Endothelial cell of umbilical vein (primary cell): ENCODE measurements around the gene FTCDNL1. TPM values are rescaled to one million over a fixed set of nuclear protein-coding genes. Genes with fewer than 3 reads are reported as not detected.

Experiments used
- BruUV-seq: library from RNA; stranded (reverse); fragments of 400-500 nt; replicated peaks from 2 replicates; lab custom pipeline; 2021; lab: Mats Ljungman, UMichigan
- CTCF ChIA-PET: fragments of 300-600, 350-600 bp; sonication (Branson Sonifier 250); formaldehyde crosslinking; loops from one replicate; lab custom pipeline; 2021; ENCODE audit warnings: antibody characterized with exemption, inconsistent platforms; lab: Charles Lee
- POLR2A ChIA-PET: fragments of 300-600, 350-600 bp; sonication (Branson Sonifier 250); formaldehyde crosslinking; loops from one replicate; lab custom pipeline; 2021; ENCODE audit warnings: antibody characterized with exemption, inconsistent platforms; lab: Charles Lee
- DNase-seq: peaks from one replicate; pipeline ENCODE4 v3.0.0-alpha.2; 2011; ENCODE audit warnings: low read depth, low spot score
- FAIRE-seq: peaks from 2 replicates; lab custom pipeline; 2011; peaks lifted over from hg19 to GRCh38; lab: Jason Lieb, UNC
- H2AFZ ChIP-seq: 2 replicates; pipeline ENCODE4 v1.6.0; 2012; ENCODE audit warnings: low read depth, low read length, control low read depth, inconsistent platforms
- H3K27ac ChIP-seq: 2 replicates; pipeline ENCODE4 v1.5.1; 2011; ENCODE audit warnings: low read depth, mild to moderate bottlenecking, control low read depth, low read length, moderate library complexity; ENCODE audit not compliant: insufficient read depth
- H3K27me3 ChIP-seq, 2 experiments: 2 replicates each; pipeline versions ENCODE4 v1.6.0 to v1.6.1; 2011; ENCODE audit warnings: low read length in 2 of 2, mixed read lengths in 1 of 2; ENCODE audit not compliant: control insufficient read depth in 2 of 2, insufficient read depth in 2 of 2
- H3K36me3 ChIP-seq, 2 experiments: 2 replicates in 1 of 2; 3 replicates in 1 of 2; pipeline ENCODE4 v1.5.1; 2011; ENCODE audit warnings: low read length in 2 of 2, mild to moderate bottlenecking in 1 of 2, moderate library complexity in 1 of 2; ENCODE audit not compliant: control insufficient read depth in 2 of 2, insufficient read depth in 2 of 2; ENCODE audit errors: extremely low read depth in 1 of 2
- H3K4me1 ChIP-seq: 3 replicates; pipeline ENCODE4 v1.5.1; 2011; ENCODE audit warnings: mild to moderate bottlenecking, low read length; ENCODE audit not compliant: control insufficient read depth, insufficient read depth; ENCODE audit errors: extremely low read depth
- H3K4me2 ChIP-seq: 2 replicates; pipeline ENCODE4 v1.6.1; 2011; ENCODE audit warnings: low read length, control low read depth, mixed read lengths; ENCODE audit not compliant: insufficient read depth
- H3K4me3 ChIP-seq, 3 experiments: fragments of 200-600 bp in 1 of 3; sonication (generic), shearing (Covaris generic) in 1 of 3; replicated peaks in 1 of 3; 2 replicates each; pipeline ENCODE4 v1.5.1; 2011 to 2016; ENCODE audit warnings: control low read depth in 3 of 3, low read length in 3 of 3, mild to moderate bottlenecking in 2 of 3, inconsistent platforms in 1 of 3, low read depth in 1 of 3, moderate library complexity in 1 of 3; ENCODE audit not compliant: insufficient read depth in 1 of 3
- H3K79me2 ChIP-seq: 2 replicates; pipeline ENCODE4 v1.6.0; 2012; ENCODE audit warnings: low read length, inconsistent platforms; ENCODE audit not compliant: control insufficient read depth, insufficient read depth
- H3K9ac ChIP-seq: replicated peaks from 2 replicates; pipeline ENCODE3; 2011; ENCODE audit warnings: low read length, control low read depth; ENCODE audit not compliant: insufficient read depth; ENCODE audit errors: extremely low read depth
- H3K9me1 ChIP-seq: replicated peaks from 3 replicates; pipeline ENCODE4 v1.6.0; 2011; ENCODE audit warnings: mild to moderate bottlenecking, low read length; ENCODE audit not compliant: control insufficient read depth, insufficient read depth; ENCODE audit errors: extremely low read depth
- H3K9me3 ChIP-seq: replicated peaks from 2 replicates; pipeline ENCODE4 v1.5.1; 2012; ENCODE audit warnings: low read length, inconsistent platforms; ENCODE audit not compliant: control insufficient read depth, insufficient read depth
- H4K20me1 ChIP-seq: replicated peaks from 2 replicates; pipeline ENCODE3; 2011; ENCODE audit warnings: mild to moderate bottlenecking, low read length; ENCODE audit not compliant: control insufficient read depth, insufficient read depth; ENCODE audit errors: extremely low read depth
- EZH2 ChIP-seq: IDR thresholded peaks from 2 replicates; pipeline ENCODE4 v1.6.1; 2012; ENCODE audit warnings: borderline replicate concordance, low read depth, mild to moderate bottlenecking, moderate library complexity, low read length, inconsistent platforms; ENCODE audit not compliant: severe bottlenecking
- FOS ChIP-seq: IDR thresholded peaks from 2 replicates; pipeline ENCODE4 v1.6.1; 2011; ENCODE audit warnings: mild to moderate bottlenecking, low read length, moderate library complexity, borderline replicate concordance; ENCODE audit not compliant: insufficient read depth
- GATA2 ChIP-seq: IDR thresholded peaks from 2 replicates; pipeline ENCODE4 v1.7.0; 2011; ENCODE audit warnings: low read depth, mild to moderate bottlenecking, moderate library complexity, mixed read lengths, low read length; ENCODE audit not compliant: insufficient read length, insufficient read depth
- JUN ChIP-seq: IDR thresholded peaks from 2 replicates; pipeline ENCODE4 v1.6.1; 2011; ENCODE audit warnings: borderline replicate concordance, low read depth; ENCODE audit not compliant: insufficient read length, insufficient read depth
- MAX ChIP-seq: IDR thresholded peaks from 2 replicates; pipeline ENCODE4 v1.6.1; 2011; ENCODE audit not compliant: insufficient read depth, insufficient read length
- MYC ChIP-seq: IDR thresholded peaks from one replicate; pipeline ENCODE4 v1.6.1; 2011; ENCODE audit warnings: mild to moderate bottlenecking, low read depth, low read length
- POLR2A ChIP-seq: IDR thresholded peaks from 2 replicates; pipeline ENCODE4 v1.6.1; 2012; ENCODE audit warnings: low read depth, mild to moderate bottlenecking, control low read depth, low read length
- POLR2AphosphoS5 ChIP-seq: IDR thresholded peaks from 2 replicates; pipeline ENCODE4 v1.6.1; 2012; ENCODE audit warnings: low read depth, mild to moderate bottlenecking, control low read depth, low read length, moderate library complexity; ENCODE audit not compliant: insufficient read depth
- dilution Hi-C: fragments of 300-500 bp; cut with MboI; formaldehyde crosslinking; loops from one replicate; pipeline ENCODE4 v1.15.0; 2019; ENCODE audit warnings: low sequenced_read_pairs; ENCODE audit not compliant: extremely low pct_ligation_motif_present
- intact Hi-C: fragments of 100-400 bp; cut with micrococcal nuclease; formaldehyde crosslinking; loops from one replicate; pipeline ENCODE4 v1.10.0; 2022
- polyA plus RNA-seq, 4 experiments: library from polyadenylated mRNA; depleted of rRNA in 3 of 4; stranded (reverse) in 3 of 4; unstranded in 1 of 4; fragments of >200 nt; gene quantifications; 2 replicates each; pipeline versions ENCODE4 v1.2.1 to v1.2.3, GENCODE V29; 2011 to 2012; ENCODE audit warnings: missing spikeins in 1 of 4
- total RNA-seq: library from RNA; stranded (reverse); gene quantifications from 2 replicates; pipeline ENCODE4 v1.2.3, GENCODE V29; 2021
- TF ChIP-seq, protein P1 (sequence below), 2 donors: IDR thresholded peaks; 1 replicate in 1 of 2; 2 replicates in 1 of 2; pipeline ENCODE4 v1.5.1; 2011; ENCODE audit warnings: low read length in 2 of 2, mild to moderate bottlenecking in 2 of 2, moderate library complexity in 2 of 2, control low read depth in 1 of 2, inconsistent platforms in 1 of 2, low read depth in 1 of 2; ENCODE audit not compliant: insufficient read depth in 1 of 2; ENCODE audit errors: extremely low read depth in 1 of 2

The FTCDNL1 gene
- total and polyA plus RNA-seq, 2 donors (not counting 3 experiments of a cell fraction or from before 2014, with no cell fraction given): 0.19 to 0.27 TPM

- ChIA-PET CTCF (no interaction called here), POLR2A (no interaction called here)
- no peak overlapping the region for H3K4me2 ChIP-seq
- no peaks in the 10 kb centered on the region for H3K4me1 ChIP-seq
- DNase-seq: no peak
- FAIRE-seq: no peak
- no peak overlapping the region for H3K27ac ChIP-seq
- no peak overlapping the region for H3K9ac ChIP-seq
- intact Hi-C loops (loop anchor here (10.0 kb wide), 1 partner anchor 1555 kb away; no protein-coding TSS in a partner anchor), dilution Hi-C loops (no loop called here)
- H2AFZ ChIP-seq: no peak overlapping the region
- peaks cover 0 to 2% of the 10 kb centered on the region in 2 experiments for H3K27me3 ChIP-seq
- no peaks in the 10 kb centered on the region for H3K36me3 ChIP-seq
- H3K9me1 ChIP-seq: no peaks in the 10 kb centered on the region
- no peaks in the 10 kb centered on the region for H4K20me1 ChIP-seq
- no peaks in the 10 kb centered on the region for H3K79me2 ChIP-seq
- H3K9me3 ChIP-seq: no peaks in the 10 kb centered on the region
- no peak overlapping the region for H3K4me3 ChIP-seq
- no TSS peak for BruUV-seq
- TF ChIP-seq, protein P1, sequence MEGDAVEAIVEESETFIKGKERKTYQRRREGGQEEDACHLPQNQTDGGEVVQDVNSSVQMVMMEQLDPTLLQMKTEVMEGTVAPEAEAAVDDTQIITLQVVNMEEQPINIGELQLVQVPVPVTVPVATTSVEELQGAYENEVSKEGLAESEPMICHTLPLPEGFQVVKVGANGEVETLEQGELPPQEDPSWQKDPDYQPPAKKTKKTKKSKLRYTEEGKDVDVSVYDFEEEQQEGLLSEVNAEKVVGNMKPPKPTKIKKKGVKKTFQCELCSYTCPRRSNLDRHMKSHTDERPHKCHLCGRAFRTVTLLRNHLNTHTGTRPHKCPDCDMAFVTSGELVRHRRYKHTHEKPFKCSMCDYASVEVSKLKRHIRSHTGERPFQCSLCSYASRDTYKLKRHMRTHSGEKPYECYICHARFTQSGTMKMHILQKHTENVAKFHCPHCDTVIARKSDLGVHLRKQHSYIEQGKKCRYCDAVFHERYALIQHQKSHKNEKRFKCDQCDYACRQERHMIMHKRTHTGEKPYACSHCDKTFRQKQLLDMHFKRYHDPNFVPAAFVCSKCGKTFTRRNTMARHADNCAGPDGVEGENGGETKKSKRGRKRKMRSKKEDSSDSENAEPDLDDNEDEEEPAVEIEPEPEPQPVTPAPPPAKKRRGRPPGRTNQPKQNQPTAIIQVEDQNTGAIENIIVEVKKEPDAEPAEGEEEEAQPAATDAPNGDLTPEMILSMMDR (IDR thresholded peaks at IDR 0.05; ENCODE audit: extremely low read depth in 1 of 2, insufficient read depth in 1 of 2, low read depth in 1 of 2, low read length in 2 of 2): no peak
- TF ChIP-seq GATA2: no peak
These were observed 18.7 kb upstream of the FTCDNL1 start for GRCh38 chr2:199869653-199870052.

DNA sequence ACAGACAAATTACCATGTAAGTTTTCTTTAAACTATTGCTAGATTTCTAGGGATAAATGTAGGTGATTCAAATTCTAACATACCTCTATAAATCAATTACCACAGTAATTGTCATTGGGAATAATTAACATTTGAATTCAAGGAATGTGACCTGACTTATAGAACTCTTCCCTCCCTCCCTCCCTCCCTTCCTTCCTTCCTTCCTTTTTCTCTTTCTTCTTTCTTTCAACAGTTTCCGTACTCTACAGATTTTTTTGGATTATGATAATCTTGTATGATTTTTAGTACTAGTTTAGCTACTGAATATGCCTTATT is 18.2 kb upstream of the FTCDNL1 start:
- CTCF ChIA-PET: no interaction called here

More for the DNA sequence above, 18.2 kb upstream of the FTCDNL1 start:
- no peaks in the 10 kb centered on the region for H3K9me3 ChIP-seq
- H4K20me1 ChIP-seq: no peaks in the 10 kb centered on the region
- H3K9me1 ChIP-seq: no peaks in the 10 kb centered on the region
- no TSS peak for BruUV-seq
- TF ChIP-seq FOS: no peak
- TF ChIP-seq EZH2: no peak
- no peak for TF ChIP-seq MAX
- TF ChIP-seq JUN: no peak
- TF ChIP-seq MYC: no peak
- TF ChIP-seq POLR2A: no peak
- TF ChIP-seq GATA2: no peak
- no peak for TF ChIP-seq POLR2AphosphoS5
- TF ChIP-seq, protein P1 (IDR thresholded peaks at IDR 0.05; ENCODE audit: extremely low read depth in 1 of 2, insufficient read depth in 1 of 2, low read depth in 1 of 2, low read length in 2 of 2): no peak
- no peaks in the 10 kb centered on the region for H3K36me3 ChIP-seq
- no peak overlapping the region for H3K27ac ChIP-seq
- no peak overlapping the region for H3K9ac ChIP-seq
- H3K4me1 ChIP-seq: no peaks in the 10 kb centered on the region
- H3K27me3 ChIP-seq: peaks cover 0 to 2% of the 10 kb centered on the region in 2 experiments
- H3K79me2 ChIP-seq: no peaks in the 10 kb centered on the region
- intact Hi-C loops (loop anchor here (10.0 kb wide), 1 partner anchor 1554 kb away; no protein-coding TSS in a partner anchor), dilution Hi-C loops (no loop called here)
- no peak overlapping the region for H3K4me3 ChIP-seq
- FAIRE-seq: no peak
- no peak for DNase-seq
- POLR2A ChIA-PET: no interaction called here
- no peak overlapping the region for H2AFZ ChIP-seq
- H3K4me2 ChIP-seq: no peak overlapping the region
